ENCODE data around the gene DNAH11. TPM values are rescaled to one million over a fixed set of nuclear protein-coding genes. Genes with fewer than 3 reads are reported as not detected.

Gene DNAH11
- total RNA-seq, 1 experiment from 2014 or later: 2.0 TPM

GRCh38 chr7:21617916-21618390 is 75.1 kb downstream of the DNAH11 start:
- CTCF ChIA-PET: interaction anchor here (1.0 kb wide), 1 partner anchor 150 kb away, joined by 3 read pairs; no protein-coding TSS in a partner anchor
- H3K4me3 ChIP-seq (ENCODE audit: low read depth, low read length): no peak overlapping the region

GRCh38 chr7:21618706-21619105 is 75.9 kb downstream of the DNAH11 start:
- ChIA-PET POLR2A (no interaction called here), CTCF (interaction anchor here (1.0 kb wide), 1 partner anchor 149 kb away, joined by 3 read pairs; no protein-coding TSS in a partner anchor)
- intact Hi-C loops (cut with micrococcal nuclease; ENCODE audit: unreplicated experiment): loop anchor here (1.0 to 2.0 kb wide), 3 partner anchors 57 to 252 kb away; no protein-coding TSS in a partner anchor
- peak overlapping the region; percentile 94 for H3K27ac Mint-ChIP-seq (ENCODE audit: unreplicated experiment)
- no peaks in the 10 kb centered on the region for H3K27me3 Mint-ChIP-seq (ENCODE audit: insufficient read depth, unreplicated experiment)
- peaks cover 7% of the 10 kb centered on the region for H3K36me3 Mint-ChIP-seq (ENCODE audit: insufficient read depth, unreplicated experiment)
- H3K4me1 ChIP-seq: peaks cover 40% of the 10 kb centered on the region
- DNase-seq: no peak
- H3K9me3 ChIP-seq: no peaks in the 10 kb centered on the region; the same call in 1 of the 2 replicates
- no peak overlapping the region for H3K4me3 Mint-ChIP-seq (ENCODE audit: unreplicated experiment)
- no peaks in the 10 kb centered on the region for H3K27me3 ChIP-seq (replicated peaks; ENCODE audit: control insufficient read depth, insufficient read depth, low read length)
- H3K36me3 ChIP-seq (ENCODE audit: control insufficient read depth, insufficient read depth, low read length): no peaks in the 10 kb centered on the region
- peaks cover 29% of the 10 kb centered on the region for H3K4me1 Mint-ChIP-seq (ENCODE audit: low read depth, unreplicated experiment)
- no peak for TF ChIP-seq CTCF (IDR thresholded peaks at IDR 0.05; ENCODE audit: insufficient read depth in 1 of 2, low read depth in 1 of 2, low read length in 1 of 2, severe bottlenecking in 1 of 2, unreplicated experiment in 1 of 2)
- H3K4me3 ChIP-seq (ENCODE audit: low read depth, low read length): no peak overlapping the region
- no peaks in the 10 kb centered on the region for H3K9me3 Mint-ChIP-seq (ENCODE audit: unreplicated experiment)
- BruUV-seq (replicated peaks): no TSS peak

More at GRCh38 chr7:21617916-21618390, 75.1 kb downstream of the DNAH11 start:
- H3K36me3 ChIP-seq (ENCODE audit: control insufficient read depth, insufficient read depth, low read length): no peaks in the 10 kb centered on the region
- POLR2A ChIA-PET: no interaction called here
- no TSS peak for BruUV-seq (replicated peaks)
- Mint-ChIP-seq H3K9me3 (ENCODE audit: unreplicated experiment) (no peaks in the 10 kb centered on the region), H3K4me1 (ENCODE audit: low read depth, unreplicated experiment) (peaks cover 29% of the 10 kb centered on the region), H3K36me3 (ENCODE audit: insufficient read depth, unreplicated experiment) (peaks cover 7% of the 10 kb centered on the region), H3K4me3 (ENCODE audit: unreplicated experiment) (peak overlapping the region; percentile 59), H3K27me3 (ENCODE audit: insufficient read depth, unreplicated experiment) (no peaks in the 10 kb centered on the region), H3K27ac (ENCODE audit: unreplicated experiment) (peak overlapping the region; percentile 94)
- peaks cover 40% of the 10 kb centered on the region for H3K4me1 ChIP-seq
- peak; percentile 75 to 83 for DNase-seq
- H3K27me3 ChIP-seq (replicated peaks; ENCODE audit: control insufficient read depth, insufficient read depth, low read length): no peaks in the 10 kb centered on the region
- no peaks in the 10 kb centered on the region; the same call in 1 of the 2 replicates for H3K9me3 ChIP-seq
- no peak for TF ChIP-seq CTCF (IDR thresholded peaks at IDR 0.05; ENCODE audit: insufficient read depth in 1 of 2, low read depth in 1 of 2, low read length in 1 of 2, severe bottlenecking in 1 of 2, unreplicated experiment in 1 of 2)
- intact Hi-C loops (cut with micrococcal nuclease; ENCODE audit: unreplicated experiment): loop anchor here (1.0 to 2.0 kb wide), 6 partner anchors 57 to 252 kb away; no protein-coding TSS in a partner anchor

GRCh38 chr7:21620054-21620453 is 77.2 kb downstream of the DNAH11 start:
- Histone ChIP-seq H3K36me3 (ENCODE audit: control insufficient read depth, insufficient read depth, low read length) (no peaks in the 10 kb centered on the region), H3K9me3 (no peaks in the 10 kb centered on the region; the same call in 1 of the 2 replicates), H3K4me1 (peaks cover 40% of the 10 kb centered on the region), H3K4me3 (ENCODE audit: low read depth, low read length) (no peak overlapping the region), H3K27me3 (replicated peaks; ENCODE audit: control insufficient read depth, insufficient read depth, low read length) (no peaks in the 10 kb centered on the region)
- CTCF ChIA-PET: no interaction called here
- intact Hi-C loops (cut with micrococcal nuclease; ENCODE audit: unreplicated experiment): no loop called here
- H3K27ac Mint-ChIP-seq (ENCODE audit: unreplicated experiment): no peak overlapping the region
- peaks cover 29% of the 10 kb centered on the region for H3K4me1 Mint-ChIP-seq (ENCODE audit: low read depth, unreplicated experiment)
- POLR2A ChIA-PET: no interaction called here
- TF ChIP-seq CTCF (IDR thresholded peaks at IDR 0.05; ENCODE audit: insufficient read depth in 1 of 2, low read depth in 1 of 2, low read length in 1 of 2, severe bottlenecking in 1 of 2, unreplicated experiment in 1 of 2): no peak
- no TSS peak for BruUV-seq (replicated peaks)
- no peak overlapping the region for H3K4me3 Mint-ChIP-seq (ENCODE audit: unreplicated experiment)
- no peak for DNase-seq
- H3K36me3 Mint-ChIP-seq (ENCODE audit: insufficient read depth, unreplicated experiment): peaks cover 7% of the 10 kb centered on the region
- no peaks in the 10 kb centered on the region for H3K9me3 Mint-ChIP-seq (ENCODE audit: unreplicated experiment)
- H3K27me3 Mint-ChIP-seq (ENCODE audit: insufficient read depth, unreplicated experiment): no peaks in the 10 kb centered on the region

Measured in Caco-2 (cell line).